Rectal smooth muscle tissue (tissue), 1 donor: Measurements from ENCODE around the gene TMEM14A.
"Not testable (repeated sequence)": the region's sequence is repeated elsewhere in the genome, so short reads cannot be mapped to it uniquely, and the experiment has no call there.

ENCODE experiments used
- H3K27ac ChIP-seq: one replicate; pipeline ENCODE4 v1.7.0; 2013; ENCODE audit warnings: low read depth, low read length, inconsistent platforms
- H3K27me3 ChIP-seq: one replicate; pipeline ENCODE4 v1.7.0; 2013; ENCODE audit warnings: low read length; ENCODE audit not compliant: control insufficient read depth, insufficient read depth
- H3K36me3 ChIP-seq: one replicate; pipeline ENCODE4 v1.7.0; 2013; ENCODE audit warnings: low read length; ENCODE audit not compliant: control insufficient read depth, insufficient read depth
- H3K4me1 ChIP-seq: one replicate; pipeline ENCODE4 v1.7.0; 2013; ENCODE audit warnings: low read length; ENCODE audit not compliant: control insufficient read depth, insufficient read depth
- H3K4me3 ChIP-seq: one replicate; pipeline ENCODE4 v1.7.0; 2013; ENCODE audit warnings: low read length
- H3K9ac ChIP-seq: one replicate; pipeline ENCODE4 v1.7.0; 2013; ENCODE audit warnings: low read length

Gene TMEM14A

GRCh38 chr6:52681416-52681815 lies 10.5 kb downstream of the TMEM14A start:
- H3K4me1 ChIP-seq: no peaks in the 10 kb centered on the region
- no peak overlapping the region for H3K9ac ChIP-seq
- H3K27ac ChIP-seq: no peak overlapping the region
- H3K36me3 ChIP-seq: peaks cover 2% of the 10 kb centered on the region
- no peaks in the 10 kb centered on the region for H3K27me3 ChIP-seq
- H3K4me3 ChIP-seq: no peak overlapping the region

GRCh38 chr6:52686878-52687699 lies 16.2 kb downstream of the TMEM14A start:
- Histone ChIP-seq H3K27ac (no peak overlapping the region), H3K36me3 (no peaks in the 10 kb centered on the region), H3K4me1 (no peaks in the 10 kb centered on the region), H3K27me3 (no peaks in the 10 kb centered on the region), H3K9ac (no peak overlapping the region), H3K4me3 (no peak overlapping the region)

- Histone ChIP-seq H3K27ac (no peak overlapping the region), H3K4me1 (no peaks in the 10 kb centered on the region), H3K36me3 (no peaks in the 10 kb centered on the region), H3K9ac (no peak overlapping the region), H3K27me3 (no peaks in the 10 kb centered on the region), H3K4me3 (no peak overlapping the region)
Observed at GRCh38 chr6:52689857-52690256, 18.9 kb downstream of the TMEM14A start.

- no peaks in the 10 kb centered on the region for H3K4me1 ChIP-seq
- no peak overlapping the region for H3K4me3 ChIP-seq
- H3K27me3 ChIP-seq: no peaks in the 10 kb centered on the region
- no peak overlapping the region for H3K9ac ChIP-seq
- H3K27ac ChIP-seq: no peak overlapping the region
- no peaks in the 10 kb centered on the region for H3K36me3 ChIP-seq
Observed at GRCh38 chr6:52691718-52692117, 20.8 kb downstream of the TMEM14A start.

- no peak overlapping the region for H3K4me3 ChIP-seq
- no peaks in the 10 kb centered on the region for H3K27me3 ChIP-seq
- no peak overlapping the region for H3K9ac ChIP-seq
- H3K36me3 ChIP-seq: no peaks in the 10 kb centered on the region
- no peak overlapping the region for H3K27ac ChIP-seq
- H3K4me1 ChIP-seq: no peaks in the 10 kb centered on the region
Observed at GRCh38 chr6:52693773-52694172, 22.9 kb downstream of the TMEM14A start.

- H3K27ac ChIP-seq: no peak overlapping the region
- H3K36me3 ChIP-seq: no peaks in the 10 kb centered on the region
- H3K27me3 ChIP-seq: no peaks in the 10 kb centered on the region
- no peak overlapping the region for H3K9ac ChIP-seq
- no peaks in the 10 kb centered on the region for H3K4me1 ChIP-seq
- H3K4me3 ChIP-seq: no peak overlapping the region
Observed at GRCh38 chr6:52694404-52694803, 23.5 kb downstream of the TMEM14A start.

- no peaks in the 10 kb centered on the region for H3K36me3 ChIP-seq
- H3K9ac ChIP-seq: no peak overlapping the region
- H3K4me3 ChIP-seq: no peak overlapping the region
- no peaks in the 10 kb centered on the region for H3K27me3 ChIP-seq
- no peak overlapping the region for H3K27ac ChIP-seq
- no peaks in the 10 kb centered on the region for H3K4me1 ChIP-seq
Observed at GRCh38 chr6:52696418-52696817, 25.5 kb downstream of the TMEM14A start.

- Histone ChIP-seq H3K27me3 (no peaks in the 10 kb centered on the region), H3K4me1 (no peaks in the 10 kb centered on the region), H3K4me3 (no peak overlapping the region), H3K27ac (no peak overlapping the region), H3K9ac (no peak overlapping the region), H3K36me3 (no peaks in the 10 kb centered on the region)
Observed at GRCh38 chr6:52697903-52698302, 27.0 kb downstream of the TMEM14A start.

GRCh38 chr6:52704060-52704459 lies 33.1 kb downstream of the TMEM14A start:
- Histone ChIP-seq H3K36me3 (no peaks in the 10 kb centered on the region), H3K27me3 (no peaks in the 10 kb centered on the region), H3K27ac (no peak overlapping the region), H3K4me3 (no peak overlapping the region), H3K4me1 (no peaks in the 10 kb centered on the region), H3K9ac (no peak overlapping the region)

GRCh38 chr6:52704781-52705502 lies 34.0 kb downstream of the TMEM14A start:
- H3K4me3 ChIP-seq, H3K27me3 ChIP-seq, H3K36me3 ChIP-seq, H3K27ac ChIP-seq, H3K9ac ChIP-seq, H3K4me1 ChIP-seq: not testable (repeated sequence)

GRCh38 chr6:52706001-52706400 lies 35.1 kb downstream of the TMEM14A start:
- Histone ChIP-seq H3K27me3 (no peaks in the 10 kb centered on the region), H3K4me1 (no peaks in the 10 kb centered on the region), H3K9ac (no peak overlapping the region), H3K4me3 (no peak overlapping the region), H3K27ac (no peak overlapping the region), H3K36me3 (no peaks in the 10 kb centered on the region)

- H3K27me3 ChIP-seq: no peaks in the 10 kb centered on the region
- H3K27ac ChIP-seq: no peak overlapping the region
- no peak overlapping the region for H3K4me3 ChIP-seq
- no peaks in the 10 kb centered on the region for H3K36me3 ChIP-seq
- H3K9ac ChIP-seq: no peak overlapping the region
- H3K4me1 ChIP-seq: no peaks in the 10 kb centered on the region
Observed at GRCh38 chr6:52707963-52708680, 37.2 kb downstream of the TMEM14A start.
